Putamen (tissue), 1 donor: Measurements from ENCODE around the gene ALDH1A1.

ENCODE experiments used
- DNase-seq: peaks from one replicate; pipeline ENCODE4 v3.0.0-alpha.2; 2016; ENCODE audit warnings: low spot score

The ALDH1A1 gene

DNA sequence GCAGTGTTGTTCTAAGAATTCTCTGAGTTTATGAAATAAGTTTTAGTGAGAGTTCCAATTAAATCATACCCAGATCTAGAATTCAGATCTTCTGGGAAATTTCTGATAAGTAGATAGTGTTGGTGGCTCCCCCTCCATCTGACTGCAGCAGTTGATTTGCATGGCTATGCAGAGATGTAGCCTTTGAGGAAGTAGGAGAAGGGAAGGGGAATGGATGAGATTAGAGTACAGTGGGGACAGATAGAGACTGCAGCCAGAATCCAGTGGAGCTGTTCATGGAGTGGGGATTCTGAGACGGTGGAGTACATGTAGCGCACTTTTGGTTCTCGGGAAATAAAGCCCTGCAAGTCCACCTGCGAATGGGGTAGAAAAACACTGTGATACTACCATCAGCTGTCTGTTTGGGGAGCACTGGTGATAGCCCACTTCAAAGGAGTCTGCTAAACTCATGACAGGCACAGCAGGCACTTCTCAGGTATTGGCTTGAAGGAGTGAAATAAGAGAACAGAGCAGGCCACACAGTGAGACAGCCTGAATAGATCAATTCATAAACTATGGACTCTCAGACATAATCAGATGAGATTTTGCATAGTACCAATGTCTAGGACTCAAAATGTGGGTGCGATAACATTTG is 96.8 kb downstream of the ALDH1A1 start:
- no peak for DNase-seq

DNA sequence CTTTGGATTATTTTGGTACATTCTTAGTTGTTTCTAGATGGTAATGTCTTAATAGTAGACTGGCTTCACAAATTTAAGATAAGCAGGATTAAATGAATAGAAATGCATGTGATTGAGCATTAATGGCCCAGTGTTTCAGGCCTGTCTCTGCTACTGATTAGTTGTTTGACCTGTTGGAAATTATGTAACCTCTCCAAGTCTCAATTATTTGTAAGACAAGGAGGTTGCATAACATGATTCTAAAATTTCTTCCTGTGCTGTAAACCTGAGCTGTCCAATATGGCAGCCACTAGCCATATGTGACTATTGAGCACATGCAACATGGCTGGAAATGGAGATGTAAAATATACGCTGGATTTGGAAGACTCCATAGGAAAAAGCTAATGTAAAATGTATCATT is 97.5 kb downstream of the ALDH1A1 start:
- DNase-seq: no peak
